Keratinocyte (primary cell): Measurements from ENCODE around the gene ABLIM1. TPM values are rescaled to one million over a fixed set of nuclear protein-coding genes. Genes with fewer than 3 reads are reported as not detected.

ENCODE experiments used
- DNase-seq: peaks from one replicate; pipeline ENCODE4 v3.0.0-alpha.2; 2011; ENCODE audit warnings: low read depth, missing footprints, low spot score
- FAIRE-seq: peaks from 2 replicates; lab custom pipeline; 2011; peaks lifted over from hg19 to GRCh38; lab: Jason Lieb, UNC
- H2AFZ ChIP-seq: 2 replicates; pipeline ENCODE4 v1.6.0; 2012; ENCODE audit warnings: low read length, control low read depth, inconsistent platforms; ENCODE audit not compliant: control insufficient read depth
- H3K27ac ChIP-seq: 2 replicates; pipeline ENCODE4 v1.5.1; 2011; ENCODE audit warnings: low read length; ENCODE audit not compliant: control insufficient read depth, insufficient read depth
- H3K27me3 ChIP-seq: 3 replicates; pipeline ENCODE4 v1.6.0; 2011; ENCODE audit warnings: low read length; ENCODE audit not compliant: control insufficient read depth, insufficient read depth; ENCODE audit errors: extremely low read depth
- H3K36me3 ChIP-seq, 2 experiments: 2 replicates in 1 of 2; 3 replicates in 1 of 2; pipeline ENCODE4 v1.5.1; 2011; ENCODE audit warnings: low read length in 2 of 2, mild to moderate bottlenecking in 1 of 2; ENCODE audit not compliant: control insufficient read depth in 2 of 2, insufficient read depth in 2 of 2; ENCODE audit errors: extremely low read depth in 1 of 2
- H3K4me1 ChIP-seq: 3 replicates; pipeline ENCODE4 v1.5.1; 2011; ENCODE audit warnings: low read length; ENCODE audit not compliant: control insufficient read depth, insufficient read depth; ENCODE audit errors: extremely low read depth
- H3K4me2 ChIP-seq: 3 replicates; pipeline ENCODE4 v1.6.0; 2011; ENCODE audit warnings: low read depth, low read length; ENCODE audit not compliant: control insufficient read depth, insufficient read depth; ENCODE audit errors: extremely low read depth
- H3K4me3 ChIP-seq, 3 experiments: fragments of 200-600 bp in 1 of 3; sonication (generic) in 1 of 3; 2 replicates in 2 of 3; 3 replicates in 1 of 3; pipeline ENCODE4 v1.5.1; 2011 to 2016; ENCODE audit warnings: low read length in 3 of 3, mild to moderate bottlenecking in 3 of 3, control low read depth in 2 of 3, inconsistent platforms in 1 of 3, low read depth in 1 of 3, mixed read lengths in 1 of 3, mixed run types in 1 of 3, moderate library complexity in 1 of 3; ENCODE audit not compliant: control insufficient read depth in 2 of 3, insufficient read depth in 2 of 3; ENCODE audit errors: extremely low read depth in 1 of 3
- H3K79me2 ChIP-seq: 2 replicates; pipeline ENCODE4 v1.6.0; 2012; ENCODE audit warnings: low read length; ENCODE audit not compliant: control insufficient read depth, insufficient read depth
- H3K9ac ChIP-seq: 3 replicates; pipeline ENCODE4 v1.6.0; 2011; ENCODE audit warnings: low read length; ENCODE audit not compliant: control insufficient read depth, insufficient read depth; ENCODE audit errors: extremely low read depth
- H3K9me1 ChIP-seq: 3 replicates; pipeline ENCODE4 v1.6.0; 2011; ENCODE audit warnings: low read length; ENCODE audit not compliant: control insufficient read depth, insufficient read depth; ENCODE audit errors: extremely low read depth
- H3K9me3 ChIP-seq: 2 replicates; pipeline ENCODE4 v1.5.1; 2012; ENCODE audit warnings: low read depth, low read length; ENCODE audit not compliant: control insufficient read depth
- H4K20me1 ChIP-seq: 3 replicates; pipeline ENCODE4 v1.6.0; 2011; ENCODE audit warnings: low read length; ENCODE audit not compliant: control insufficient read depth, insufficient read depth; ENCODE audit errors: extremely low read depth
- CTCF ChIP-seq, 3 experiments: IDR thresholded peaks in 1 of 3; conservative IDR thresholded peaks in 1 of 3; optimal IDR thresholded peaks in 1 of 3; 2 replicates in 2 of 3; 3 replicates in 1 of 3; pipeline versions ENCODE3 to v1.5.1; 2011; ENCODE audit warnings: low read length in 3 of 3, mild to moderate bottlenecking in 3 of 3, moderate library complexity in 2 of 3, control low read depth in 1 of 3, inconsistent platforms in 1 of 3; ENCODE audit not compliant: insufficient read depth in 2 of 3; ENCODE audit errors: extremely low read depth in 1 of 3
- EZH2 ChIP-seq: IDR thresholded peaks from one replicate; pipeline ENCODE4 v1.6.1; 2012; ENCODE audit warnings: inconsistent platforms, mild to moderate bottlenecking, low read length, moderate library complexity
- dilution Hi-C: fragments of 300-500 bp; cut with MboI; formaldehyde crosslinking; loops from one replicate; pipeline ENCODE4 v1.7.0; 2020; ENCODE audit warnings: low sequenced_read_pairs; ENCODE audit not compliant: extremely low pct_ligation_motif_present
- polyA plus RNA-seq, 5 experiments: library from polyadenylated mRNA; depleted of rRNA in 3 of 5; stranded (reverse) in 3 of 5; stranded (forward) in 1 of 5; unstranded in 1 of 5; fragments of >200 nt; gene quantifications; 1 replicate in 1 of 5; 2 replicates in 3 of 5; 3 replicates in 1 of 5; pipeline versions ENCODE4 v1.2.1 to v1.2.3, GENCODE V29; 2011 to 2012; ENCODE audit warnings: missing spikeins in 2 of 5, low read depth in 1 of 5, low replicate concordance in 1 of 5

Gene ABLIM1
- polyA plus RNA-seq, 1 donor (not counting 4 experiments of a cell fraction or from before 2014, with no cell fraction given): 55.2 TPM

- H3K4me1 ChIP-seq: peaks cover 10% of the 10 kb centered on the region
- H3K27me3 ChIP-seq: no peaks in the 10 kb centered on the region
- H3K9me1 ChIP-seq: no peaks in the 10 kb centered on the region
- no peak overlapping the region for H3K27ac ChIP-seq
- H3K4me3 ChIP-seq: no peak overlapping the region
- no peak overlapping the region for H2AFZ ChIP-seq
- DNase-seq (no peak), FAIRE-seq (no peak)
- H4K20me1 ChIP-seq: no peaks in the 10 kb centered on the region
- TF ChIP-seq EZH2 (no peak), CTCF (optimal IDR thresholded peaks at IDR 0.05 in 1 of 3, IDR thresholded peaks at IDR 0.05 in 1 of 3, conservative IDR thresholded peaks at IDR 0.05 in 1 of 3; ENCODE audit: extremely low read depth in 1 of 3, insufficient read depth in 2 of 3, low read length in 3 of 3) (no peak)
- no peaks in the 10 kb centered on the region for H3K79me2 ChIP-seq
- dilution Hi-C loops: no loop called here
- no peaks in the 10 kb centered on the region for H3K9me3 ChIP-seq
- no peak overlapping the region for H3K9ac ChIP-seq
- H3K4me2 ChIP-seq: no peak overlapping the region
- no peaks in the 10 kb centered on the region for H3K36me3 ChIP-seq
Observed at GRCh38 chr10:114581071-114581470, 77.0 kb downstream of the ABLIM1 start.

GRCh38 chr10:114577133-114577532 is 80.9 kb downstream of the ABLIM1 start:
- Histone ChIP-seq H3K4me3 (no peak overlapping the region), H3K27ac (no peak overlapping the region)
- dilution Hi-C loops: no loop called here

More at GRCh38 chr10:114577133-114577532, 80.9 kb downstream of the ABLIM1 start:
- FAIRE-seq (no peak), DNase-seq (no peak)
- Histone ChIP-seq H3K9ac (no peak overlapping the region), H2AFZ (no peak overlapping the region), H3K79me2 (no peaks in the 10 kb centered on the region), H3K9me1 (no peaks in the 10 kb centered on the region), H3K36me3 (no peaks in the 10 kb centered on the region), H3K4me2 (no peak overlapping the region), H4K20me1 (no peaks in the 10 kb centered on the region), H3K4me1 (peaks cover 17% of the 10 kb centered on the region), H3K9me3 (no peaks in the 10 kb centered on the region), H3K27me3 (no peaks in the 10 kb centered on the region)
- TF ChIP-seq CTCF (optimal IDR thresholded peaks at IDR 0.05 in 1 of 3, IDR thresholded peaks at IDR 0.05 in 1 of 3, conservative IDR thresholded peaks at IDR 0.05 in 1 of 3; ENCODE audit: extremely low read depth in 1 of 3, insufficient read depth in 2 of 3, low read length in 3 of 3) (no peak), EZH2 (no peak)
